ENCODE measurements around the gene TMEM220. TPM values are rescaled to one million over a fixed set of nuclear protein-coding genes. Genes with fewer than 3 reads are reported as not detected.
A peak's percentile ranks its signal among the peaks of the same experiment; 100 is the strongest.

Gene TMEM220
- polyA plus RNA-seq, 1 of the 3 experiments (the other 2 are of a cell fraction) = 2.7 TPM

DNA sequence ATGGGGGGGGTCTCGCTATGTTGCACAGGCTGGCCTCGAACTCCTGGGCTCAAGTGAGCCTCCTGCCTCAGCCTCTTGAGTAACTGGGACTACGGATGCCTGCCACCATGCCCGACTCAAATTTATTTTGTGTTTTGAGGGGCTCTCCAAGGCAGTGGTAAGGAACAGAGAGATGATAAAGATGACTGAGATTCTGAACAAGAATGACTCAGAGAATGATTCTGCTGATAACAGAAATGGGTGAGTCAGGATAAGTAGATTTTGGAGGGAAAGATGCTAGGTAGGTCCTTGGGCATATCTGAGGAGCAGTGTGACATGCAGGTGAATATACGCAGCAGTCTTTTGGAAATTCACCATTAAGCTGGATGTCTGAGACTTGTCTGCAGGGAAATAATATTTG is 2.6 kb downstream of the TMEM220 start:
- WGBS (ENCODE audit: low lambda C conversion rate) = 74% methylated on average over 5 of the region's 5 CpGs
- ChIA-PET POLR2A (no interaction called here), CTCF (interaction anchor here (0.8 to 1.2 kb wide), 2 partner anchors 9 to 10 kb away, joined by 3 to 4 read pairs; no protein-coding TSS in a partner anchor)
- 0 out of 2 replicates have a peak, but pooled peaks have one; percentile 5 for TF ChIP-seq FOSL2 (IDR thresholded peaks at IDR 0.05; ENCODE audit: borderline replicate concordance, low read depth)
- TF ChIP-seq JUND (IDR thresholded peaks at IDR 0.05) = no peak
- no peak for TF ChIP-seq RCOR1 (IDR thresholded peaks at IDR 0.05; ENCODE audit: low read length)
- H3K27ac ChIP-seq (ENCODE audit: low read depth in 2 of 2, low read length in 1 of 2) = no peak overlapping the region
- H3K9me2 ChIP-seq = no peaks in the 10 kb centered on the region
- peaks cover 0 to 6% of the 10 kb centered on the region in 2 experiments; a peak in 1 of 4 replicates for H3K4me1 ChIP-seq (ENCODE audit: control insufficient read depth in 1 of 2, insufficient read depth in 2 of 2, low read depth in 1 of 2, low read length in 1 of 2)
- H3K4me3 ChIP-seq (ENCODE audit: low read depth in 2 of 2, low read length in 1 of 2) = no peak overlapping the region
- H3F3A ChIP-seq (replicated peaks; ENCODE audit: insufficient read depth) = peaks cover 16% of the 10 kb centered on the region
- H2AFZ ChIP-seq (ENCODE audit: low read depth) = no peak overlapping the region
- H3K79me2 ChIP-seq (ENCODE audit: insufficient read depth) = no peaks in the 10 kb centered on the region
- no peaks in the 10 kb centered on the region for H4K20me1 ChIP-seq (ENCODE audit: insufficient read depth)
- no peaks in the 10 kb centered on the region for H3K9me3 ChIP-seq
- no peak overlapping the region for H3K9ac ChIP-seq
- no peak for DNase-seq
- H3K4me2 ChIP-seq = no peak overlapping the region
- no peaks in the 10 kb centered on the region for H3K36me3 ChIP-seq (replicated peaks in 1 of 2; ENCODE audit: control insufficient read depth in 1 of 2, insufficient read depth in 2 of 2, low read length in 1 of 2)
- H3K27me3 ChIP-seq (ENCODE audit: insufficient read depth) = no peaks in the 10 kb centered on the region

DNA sequence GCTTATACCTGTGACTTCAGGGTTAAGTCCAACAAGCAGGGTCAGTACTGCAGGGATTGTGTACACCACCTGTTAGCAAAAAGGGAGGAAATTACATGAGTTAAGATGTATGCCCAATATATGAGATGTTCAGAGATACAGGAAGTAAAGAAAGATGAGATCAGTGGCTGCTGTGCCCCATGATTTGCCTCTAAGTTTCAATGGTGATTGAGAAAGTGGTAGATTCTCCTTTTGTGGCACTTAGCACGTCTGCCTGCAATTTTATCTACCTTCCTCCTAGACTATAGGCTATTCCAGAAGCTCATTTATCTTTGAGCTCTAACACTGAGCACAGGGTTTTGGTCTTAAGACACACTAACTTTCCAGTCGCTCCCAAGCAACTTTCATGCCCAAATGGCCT is 3.6 kb downstream of the TMEM220 start:
- Histone ChIP-seq H3K36me3 (replicated peaks in 1 of 2; ENCODE audit: control insufficient read depth in 1 of 2, insufficient read depth in 2 of 2, low read length in 1 of 2) (no peaks in the 10 kb centered on the region), H3K9me2 (no peaks in the 10 kb centered on the region), H3K9ac (no peak overlapping the region), H3K4me2 (no peak overlapping the region), H3K4me1 (ENCODE audit: control insufficient read depth in 1 of 2, insufficient read depth in 2 of 2, low read depth in 1 of 2, low read length in 1 of 2) (peaks cover 0 to 6% of the 10 kb centered on the region in 2 experiments; a peak in 1 of 4 replicates), H3K79me2 (ENCODE audit: insufficient read depth) (no peaks in the 10 kb centered on the region), H3K27me3 (ENCODE audit: insufficient read depth) (no peaks in the 10 kb centered on the region), H4K20me1 (ENCODE audit: insufficient read depth) (no peaks in the 10 kb centered on the region), H3K4me3 (ENCODE audit: low read depth in 2 of 2, low read length in 1 of 2) (no peak overlapping the region), H3K9me3 (no peaks in the 10 kb centered on the region), H3F3A (replicated peaks; ENCODE audit: insufficient read depth) (peaks cover 16% of the 10 kb centered on the region), H2AFZ (ENCODE audit: low read depth) (no peak overlapping the region), H3K27ac (ENCODE audit: low read depth in 2 of 2, low read length in 1 of 2) (no peak overlapping the region)
- WGBS (ENCODE audit: low lambda C conversion rate) = 54% methylated on average over 2 of the region's 2 CpGs
- DNase-seq = no peak
- POLR2A ChIA-PET = no interaction called here
- CTCF ChIA-PET = interaction anchor here (1.2 kb wide), 1 partner anchor 10 kb away, joined by 4 read pairs; no protein-coding TSS in a partner anchor
- TF ChIP-seq SIN3A (IDR thresholded peaks at IDR 0.05; ENCODE audit: borderline replicate concordance, low read depth, low read length) (no peak), EP300 (IDR thresholded peaks at IDR 0.05; ENCODE audit: borderline replicate concordance in 1 of 2, low read depth in 1 of 2, low read length in 1 of 2) (no peak), TCF12 (IDR thresholded peaks at IDR 0.05) (no peak), RCOR1 (IDR thresholded peaks at IDR 0.05; ENCODE audit: low read length) (no peak), FOSL2 (IDR thresholded peaks at IDR 0.05; ENCODE audit: borderline replicate concordance, low read depth) (no peak), FOXJ3 (CRISPR knock-in tag; IDR thresholded peaks at IDR 0.05) (no peak), GATA2 (CRISPR knock-in tag; IDR thresholded peaks at IDR 0.05) (no peak), TEAD4 (IDR thresholded peaks at IDR 0.05; ENCODE audit: borderline replicate concordance, insufficient read depth) (no peak), JUND (IDR thresholded peaks at IDR 0.05) (no peak), MEF2A (IDR thresholded peaks at IDR 0.05; ENCODE audit: borderline replicate concordance, low read depth) (no peak)
- TF ChIP-seq, protein P1, sequence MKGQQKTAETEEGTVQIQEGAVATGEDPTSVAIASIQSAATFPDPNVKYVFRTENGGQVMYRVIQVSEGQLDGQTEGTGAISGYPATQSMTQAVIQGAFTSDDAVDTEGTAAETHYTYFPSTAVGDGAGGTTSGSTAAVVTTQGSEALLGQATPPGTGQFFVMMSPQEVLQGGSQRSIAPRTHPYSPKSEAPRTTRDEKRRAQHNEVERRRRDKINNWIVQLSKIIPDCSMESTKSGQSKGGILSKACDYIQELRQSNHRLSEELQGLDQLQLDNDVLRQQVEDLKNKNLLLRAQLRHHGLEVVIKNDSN (IDR thresholded peaks at IDR 0.05; ENCODE audit: borderline replicate concordance, low read depth) = no peak
- TF ChIP-seq, protein P2, sequence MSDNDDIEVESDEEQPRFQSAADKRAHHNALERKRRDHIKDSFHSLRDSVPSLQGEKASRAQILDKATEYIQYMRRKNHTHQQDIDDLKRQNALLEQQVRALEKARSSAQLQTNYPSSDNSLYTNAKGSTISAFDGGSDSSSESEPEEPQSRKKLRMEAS (IDR thresholded peaks at IDR 0.05; ENCODE audit: low read depth) = no peak

Measured in SK-N-SH (cell line).